ENCODE measurements around the gene NEMP2. TPM values are rescaled to one million over a fixed set of nuclear protein-coding genes. Genes with fewer than 3 reads are reported as not detected.

Gene NEMP2, protein sequence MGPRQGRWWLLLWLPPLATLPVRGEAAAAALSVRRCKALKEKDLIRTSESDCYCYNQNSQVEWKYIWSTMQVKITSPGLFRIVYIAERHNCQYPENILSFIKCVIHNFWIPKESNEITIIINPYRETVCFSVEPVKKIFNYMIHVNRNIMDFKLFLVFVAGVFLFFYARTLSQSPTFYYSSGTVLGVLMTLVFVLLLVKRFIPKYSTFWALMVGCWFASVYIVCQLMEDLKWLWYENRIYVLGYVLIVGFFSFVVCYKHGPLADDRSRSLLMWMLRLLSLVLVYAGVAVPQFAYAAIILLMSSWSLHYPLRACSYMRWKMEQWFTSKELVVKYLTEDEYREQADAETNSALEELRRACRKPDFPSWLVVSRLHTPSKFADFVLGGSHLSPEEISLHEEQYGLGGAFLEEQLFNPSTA
- 6.5 TPM for total RNA-seq
- long read RNA-seq, full-length matches to known transcripts: 4 of 6 reads
- long read RNA-seq, partial matches to known transcripts: 0 of 6 reads
- long read RNA-seq, other reads (novel, unspliced or antisense): 2 of 6 reads

DNA sequence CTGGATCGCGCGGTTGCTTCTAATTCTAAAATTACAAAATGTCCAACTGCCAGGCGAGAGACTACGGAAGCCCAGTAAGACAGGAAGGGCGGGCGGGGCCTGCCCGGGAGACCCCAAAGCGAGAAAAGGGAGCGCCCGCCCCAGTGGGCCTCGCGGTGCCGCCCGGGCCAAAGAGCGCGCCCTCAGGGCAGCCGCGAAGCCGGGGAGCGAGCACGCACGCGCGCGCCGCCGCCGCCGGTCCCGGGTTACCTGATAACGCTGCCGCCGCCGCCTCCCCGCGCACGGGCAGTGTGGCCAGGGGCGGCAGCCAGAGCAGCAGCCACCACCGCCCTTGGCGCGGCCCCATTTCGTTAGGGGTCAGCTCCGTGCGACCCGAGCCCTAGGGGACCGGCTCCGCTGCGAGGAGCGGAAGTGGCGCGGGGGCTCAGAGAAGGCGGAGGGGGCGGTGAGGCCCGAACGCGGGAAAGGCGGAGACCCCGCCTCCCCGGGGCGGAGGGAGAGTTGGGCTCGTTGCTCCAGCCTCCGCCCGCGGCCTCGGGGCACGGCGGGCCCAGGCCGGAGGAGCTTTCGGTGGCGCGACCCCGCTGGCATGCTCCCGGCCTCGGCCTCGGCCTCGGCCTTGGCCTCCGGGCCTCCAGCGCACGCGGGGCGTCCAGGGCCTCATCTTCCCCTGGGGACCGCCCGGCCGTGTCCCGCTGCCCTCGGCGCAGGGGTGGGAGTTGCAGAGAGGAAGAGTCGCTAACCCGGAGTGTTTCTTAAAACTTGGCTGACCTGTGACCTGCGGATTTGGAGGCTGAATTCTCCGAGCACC, at the start of gene NEMP2:
Gene NEMP2 (minus strand): TSS at position 413 of the 811 bp plus-strand sequence. CDS start 67 bp downstream, at position 346.
- peak; percentile 93 for DNase-seq (ENCODE audit: low spot score)

DNA sequence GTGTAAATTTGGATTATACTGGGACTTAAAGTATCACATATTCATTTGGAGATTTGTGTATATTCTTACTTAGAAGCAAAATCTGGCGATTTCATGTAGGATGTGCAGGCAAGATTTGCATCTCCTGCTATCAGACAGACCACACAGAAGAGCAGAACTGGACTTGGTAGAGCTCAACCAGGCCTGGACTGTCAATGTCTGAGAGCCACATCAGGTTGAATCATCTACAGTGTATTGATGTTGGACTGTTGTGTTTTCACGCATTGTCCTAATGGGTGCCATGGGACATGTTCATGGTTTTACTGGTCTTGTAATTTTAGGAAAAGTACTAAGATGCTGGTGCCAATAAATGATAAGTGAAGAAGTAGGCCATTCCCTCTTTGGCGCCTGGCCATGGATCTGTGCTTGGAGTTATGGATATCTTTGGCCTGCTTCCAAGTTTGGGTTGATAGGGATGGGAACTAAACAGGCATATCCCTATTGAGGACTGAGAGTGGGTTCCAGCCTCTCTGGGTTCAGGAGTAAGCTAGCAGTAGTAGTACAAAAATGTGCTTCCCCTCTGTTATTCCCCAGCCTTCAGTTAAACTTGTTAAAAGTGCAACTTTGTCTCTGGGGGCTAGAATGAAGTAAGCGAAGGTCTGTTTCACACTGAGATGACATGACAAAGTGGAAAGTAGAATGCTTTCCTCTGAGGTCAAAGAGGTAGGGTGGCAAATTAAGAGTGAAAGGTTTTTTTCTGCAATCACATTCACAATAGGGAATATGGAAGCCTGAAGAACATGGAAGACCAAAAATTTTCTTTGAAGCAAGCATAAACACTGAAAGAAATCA, 49.2 kb upstream of the NEMP2 start:
- DNase-seq (ENCODE audit: low spot score): no peak

DNA sequence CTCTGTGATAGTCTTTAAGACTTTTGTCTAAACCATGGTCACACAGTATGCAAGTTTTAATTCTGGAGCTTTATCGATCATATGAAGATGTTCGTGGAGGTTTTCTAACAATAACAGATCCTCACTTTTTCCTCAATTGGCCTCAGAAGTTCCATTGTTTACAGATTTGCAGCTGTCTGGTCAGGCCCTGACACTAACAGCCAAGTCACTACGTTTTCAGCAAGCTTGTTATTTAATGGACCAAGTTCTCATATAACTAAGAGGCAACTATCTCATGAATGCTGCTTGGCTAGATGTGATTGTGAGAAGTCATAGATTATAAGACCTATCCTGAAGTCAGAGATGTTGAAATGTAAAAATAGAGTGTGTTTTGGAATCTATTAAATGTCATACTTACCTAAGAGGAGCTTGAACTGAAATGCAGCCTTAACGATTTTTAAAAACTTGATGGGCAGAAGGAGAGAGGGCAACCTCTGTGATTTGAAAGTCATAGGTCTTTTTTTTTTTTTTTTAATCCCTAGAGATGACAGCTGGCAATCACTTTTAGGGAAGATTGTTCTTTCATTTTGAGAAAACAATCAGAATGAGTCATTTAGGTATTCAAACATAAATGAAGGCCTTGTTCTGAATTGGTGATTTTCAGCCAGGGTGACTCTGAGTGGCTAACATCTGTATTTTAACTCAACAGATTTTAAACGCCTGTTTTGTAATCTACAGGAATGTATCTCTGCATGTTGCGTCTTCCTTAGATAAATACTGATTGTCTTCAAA, 48.4 kb upstream of the NEMP2 start:
- DNase-seq (ENCODE audit: low spot score): no peak

DNA sequence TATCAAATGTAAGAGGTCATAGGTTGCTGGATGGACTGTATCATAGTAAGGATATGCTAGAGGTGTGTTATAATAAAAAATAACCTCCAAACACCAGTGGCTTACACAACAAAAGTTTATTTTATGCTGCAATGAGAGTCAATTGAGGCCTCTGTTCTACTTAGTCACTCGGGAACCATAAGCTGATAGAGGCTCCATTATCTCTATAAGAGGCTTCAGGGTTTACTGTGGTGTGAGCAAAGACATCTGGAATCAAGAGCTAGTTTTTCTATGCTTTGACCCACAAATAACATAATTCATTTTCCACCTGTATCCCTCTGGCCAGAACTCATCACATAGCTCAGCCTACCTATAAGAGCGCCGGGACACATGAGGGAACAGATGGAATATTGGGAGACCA, 47.5 kb upstream of the NEMP2 start:
- DNase-seq (ENCODE audit: low spot score): no peak

DNA sequence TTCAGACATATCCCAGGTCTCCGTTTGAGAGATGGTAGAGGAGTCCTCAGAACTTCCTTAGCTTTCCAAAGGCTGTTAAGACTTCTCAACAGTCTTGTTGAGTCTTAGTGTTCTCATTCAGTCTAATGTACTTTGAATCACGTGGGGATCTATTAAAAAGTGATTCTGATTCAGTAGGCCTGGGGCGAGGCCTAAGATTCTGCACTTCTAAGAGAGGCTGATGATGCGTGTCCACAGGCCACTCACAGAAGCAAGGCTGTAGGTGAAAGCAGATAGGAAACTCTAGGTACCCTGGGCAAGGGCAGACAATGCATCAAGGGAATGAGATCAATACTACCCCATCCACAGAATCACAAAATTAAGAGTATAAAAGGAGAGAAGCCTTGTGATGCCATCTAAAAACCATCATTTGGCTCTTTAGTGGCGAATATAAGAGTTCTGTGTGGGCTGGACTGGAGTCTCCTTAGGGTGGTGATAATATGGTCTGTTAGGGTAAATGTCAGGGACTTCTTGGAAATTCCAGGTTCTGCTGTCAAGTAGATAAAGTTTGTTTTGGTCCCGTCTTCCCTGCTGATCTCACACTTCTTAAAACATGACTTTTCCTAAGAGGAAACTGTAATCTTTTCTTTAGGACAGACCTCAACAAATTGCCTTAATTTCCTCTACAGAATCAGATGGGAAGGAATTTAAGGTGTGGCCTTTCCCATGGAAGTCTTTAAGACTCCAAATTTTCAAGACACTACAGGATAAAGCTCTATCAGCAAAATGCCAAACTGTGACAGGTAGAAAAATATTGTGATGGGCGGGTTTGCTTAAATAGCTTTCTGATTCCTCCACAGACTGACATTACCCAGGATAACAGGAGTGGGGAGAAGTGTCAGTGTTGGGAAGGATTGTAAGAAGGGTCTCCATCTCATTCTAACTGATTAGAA, 45.7 kb upstream of the NEMP2 start:
- no peak for DNase-seq (ENCODE audit: low spot score)

DNA sequence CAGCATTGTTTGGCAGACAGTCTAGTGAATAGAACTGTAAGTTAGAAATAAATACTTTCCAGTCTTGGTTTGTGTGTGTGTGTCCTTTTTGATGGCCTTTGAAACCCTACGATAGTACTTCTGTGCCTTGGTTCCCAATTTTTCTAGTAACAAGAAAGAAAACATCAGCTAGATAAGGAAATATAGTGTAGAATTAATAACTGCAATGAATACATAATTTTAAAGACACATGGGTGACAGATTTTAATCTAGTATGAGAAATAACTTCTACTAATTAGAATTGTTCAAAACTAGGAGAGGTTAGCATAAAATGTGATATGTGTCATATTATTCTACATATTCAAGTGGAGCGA, 44.5 kb upstream of the NEMP2 start:
- DNase-seq (ENCODE audit: low spot score): no peak

DNA sequence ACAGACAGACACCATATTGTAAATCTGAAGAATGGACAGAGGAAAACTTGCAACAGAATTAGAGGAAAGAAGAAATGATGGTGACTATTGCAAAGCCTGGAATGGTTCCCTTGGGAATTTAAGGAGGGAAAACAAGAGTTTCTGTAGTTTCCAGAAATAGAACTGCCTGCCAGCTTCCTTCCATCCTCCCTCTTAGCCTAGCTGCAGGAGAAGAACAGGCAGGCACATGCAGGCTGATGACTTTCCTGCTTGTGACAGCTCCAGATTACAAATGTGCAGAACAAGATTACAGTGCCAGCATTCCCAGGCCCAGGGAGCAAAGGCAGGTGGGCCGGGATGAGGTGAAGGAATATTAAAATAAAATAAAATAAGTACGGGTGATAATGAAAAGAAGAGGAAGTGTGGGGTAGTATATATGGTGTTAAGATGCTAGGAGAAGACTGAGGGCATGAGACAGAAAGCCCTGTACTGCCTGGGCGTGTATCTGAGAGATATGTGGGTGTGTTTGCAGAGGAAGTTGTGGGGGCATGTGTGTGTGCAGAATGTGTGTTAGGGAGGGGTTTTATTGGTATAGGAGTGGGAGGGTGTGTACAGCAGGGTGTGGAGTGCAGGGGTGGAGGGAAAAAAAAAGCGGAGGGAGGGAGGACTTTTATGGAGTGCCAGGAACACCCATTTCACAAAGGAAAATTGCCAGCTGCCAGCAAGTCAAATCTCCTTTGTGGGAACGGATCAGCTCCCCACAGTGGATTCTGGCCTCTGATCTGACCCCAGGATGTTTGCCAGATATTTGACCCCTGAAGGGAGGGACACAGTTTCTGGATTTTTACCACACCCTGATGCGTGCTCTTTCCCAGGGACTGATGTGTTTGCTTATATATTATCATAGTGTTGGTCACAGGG, 43.9 kb upstream of the NEMP2 start:
- no peak for DNase-seq (ENCODE audit: low spot score)

DNA sequence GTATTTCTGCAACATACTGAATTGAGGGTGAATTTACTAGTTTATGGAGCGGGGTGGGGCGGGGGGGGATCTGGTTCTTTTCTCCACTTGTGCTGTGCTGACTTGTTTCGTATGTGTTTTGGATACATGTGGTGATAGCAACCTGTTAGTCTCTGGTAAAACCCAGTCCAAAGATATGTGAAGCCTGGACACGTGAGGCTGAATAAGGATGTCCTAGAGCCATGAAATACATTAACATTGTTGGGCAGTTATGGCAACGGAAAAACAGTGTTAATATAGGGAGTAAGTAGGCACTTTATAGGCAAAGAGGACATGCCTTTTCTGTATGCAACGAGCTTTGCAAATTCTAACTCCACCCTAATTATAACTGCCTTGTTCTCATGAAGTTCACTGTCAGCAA, 42.1 kb upstream of the NEMP2 start:
- no peak for DNase-seq (ENCODE audit: low spot score)

DNA sequence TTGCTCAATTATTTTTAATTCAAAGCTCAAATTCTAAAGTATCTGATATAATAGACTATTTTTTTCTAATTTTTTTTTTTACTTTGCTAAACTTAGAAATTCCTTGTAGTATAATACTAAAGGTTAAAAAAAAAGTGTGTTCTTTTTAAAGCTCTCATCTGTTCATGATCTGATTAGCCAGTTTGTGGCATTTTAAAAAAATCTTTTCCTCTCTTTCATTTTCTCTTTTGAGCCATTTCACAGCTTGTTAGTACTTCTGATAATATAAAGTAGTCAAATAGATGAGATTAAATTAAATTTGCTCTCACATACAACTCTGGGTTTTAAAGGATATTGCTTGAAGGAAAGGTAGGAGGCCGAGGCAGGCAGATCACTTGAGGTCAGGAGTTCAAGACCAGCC, 40.7 kb upstream of the NEMP2 start:
- DNase-seq (ENCODE audit: low spot score): no peak

DNA sequence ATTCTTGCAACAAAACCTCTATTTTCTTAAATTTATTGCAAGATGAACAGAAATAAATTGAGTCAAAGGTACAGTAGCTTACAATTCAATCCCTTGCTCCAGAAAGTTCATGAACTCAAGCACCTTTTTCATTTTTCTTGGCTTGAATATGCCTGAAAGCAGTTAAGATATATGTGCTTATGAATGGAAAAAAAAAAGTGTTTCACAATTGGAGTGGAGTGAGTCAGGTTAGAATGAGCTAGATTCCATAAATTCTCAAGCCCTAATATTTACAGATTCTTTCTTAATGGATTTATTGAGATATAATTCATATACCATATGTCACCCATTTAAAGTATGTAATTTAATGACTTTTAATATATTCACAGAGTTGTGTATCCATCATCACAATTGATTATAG, 39.6 kb upstream of the NEMP2 start:
- no peak for DNase-seq (ENCODE audit: low spot score)

DNA sequence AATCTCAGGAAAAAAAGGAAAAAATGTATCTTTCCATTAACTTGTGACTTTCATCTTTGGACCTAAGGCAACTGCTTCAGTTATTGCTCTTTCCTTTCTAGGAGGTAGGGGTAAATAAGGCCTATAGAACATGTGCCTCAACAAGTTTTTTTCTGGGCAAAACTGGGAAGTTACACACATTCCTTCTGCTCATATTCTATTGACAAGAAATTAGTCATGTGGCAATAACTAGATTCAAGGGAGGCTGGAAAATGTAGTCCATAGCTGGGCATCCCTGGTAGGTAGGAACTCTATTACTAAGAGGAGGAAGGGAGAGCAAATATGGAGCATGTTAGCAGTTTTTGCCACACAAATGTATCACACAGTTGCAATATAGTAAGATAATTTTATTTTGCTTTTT, 37.7 kb upstream of the NEMP2 start:
- DNase-seq (ENCODE audit: low spot score): no peak

DNA sequence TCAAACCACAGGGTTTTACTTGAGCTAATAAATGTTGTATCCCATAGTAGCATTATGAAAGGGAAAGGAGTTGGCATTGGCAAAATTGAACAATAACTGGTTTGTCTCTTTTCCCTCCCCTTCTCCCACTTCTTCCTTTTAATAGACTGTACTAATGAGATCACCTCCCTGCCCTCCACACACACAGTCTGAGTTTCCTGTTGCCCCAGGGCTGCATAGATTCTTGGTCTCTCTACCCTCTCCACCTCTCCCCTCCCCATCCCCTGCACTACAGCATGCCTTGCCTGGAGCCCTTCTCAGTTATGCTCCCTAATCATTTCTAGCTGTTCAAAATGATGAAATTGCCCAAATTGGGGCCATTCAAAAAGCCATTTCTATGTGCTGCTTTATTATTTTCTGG, 37.2 kb upstream of the NEMP2 start:
- DNase-seq (ENCODE audit: low spot score): no peak

DNA sequence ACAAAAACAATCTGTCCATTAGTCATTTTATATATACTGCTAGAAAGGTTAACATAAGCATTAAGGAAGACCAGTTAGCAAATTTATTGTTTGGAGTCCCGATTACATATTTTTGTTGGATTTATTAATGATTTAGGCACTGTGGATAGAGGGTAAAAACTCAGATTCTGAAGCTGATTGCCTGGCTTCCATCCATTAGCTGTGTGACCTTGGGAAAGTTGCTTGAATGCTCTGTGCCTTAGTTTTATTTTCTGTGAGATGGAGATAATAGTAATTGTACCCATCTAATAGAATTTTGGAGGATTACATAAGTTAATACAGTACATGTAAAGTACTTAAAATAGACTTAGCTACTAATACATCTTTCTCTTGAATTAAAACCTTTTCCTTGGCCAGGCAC, 36.3 kb upstream of the NEMP2 start:
- no peak for DNase-seq (ENCODE audit: low spot score)

DNA sequence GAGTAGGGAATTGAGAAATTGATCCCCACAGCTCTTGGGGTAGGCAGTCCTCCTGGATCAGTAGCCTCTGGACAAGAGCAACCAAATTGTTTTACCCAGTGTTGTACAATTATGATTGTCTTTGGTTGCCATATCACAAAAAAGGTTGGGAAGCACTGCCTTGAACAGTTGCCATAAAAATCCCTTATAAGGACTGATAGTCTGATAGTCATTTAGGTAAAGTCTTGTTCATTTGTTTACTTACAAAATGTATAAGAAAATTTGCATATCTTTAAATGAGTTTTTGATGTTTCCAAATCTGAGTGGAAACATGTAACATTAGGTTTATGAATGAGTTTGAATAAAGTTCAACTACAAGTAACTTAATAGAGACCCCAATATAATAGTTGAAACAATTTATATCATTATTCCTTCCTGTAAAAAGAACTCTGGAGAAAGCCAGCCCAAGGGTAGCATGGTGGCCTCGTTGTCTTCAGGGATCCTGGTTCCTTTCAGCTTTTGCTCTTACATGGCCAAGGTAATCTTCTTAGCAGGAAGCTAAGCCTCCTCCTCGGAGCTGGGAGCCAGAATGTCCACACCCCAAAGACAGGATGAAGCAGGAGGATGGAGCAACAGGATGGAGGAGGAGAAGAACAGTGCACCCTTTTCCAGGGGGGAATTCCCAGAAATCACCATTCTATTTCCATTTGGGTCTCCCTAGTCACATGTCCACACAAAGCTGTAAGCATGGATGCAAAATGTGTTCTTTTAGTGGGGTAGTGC, 35.7 kb upstream of the NEMP2 start:
- no peak for DNase-seq (ENCODE audit: low spot score)

DNA sequence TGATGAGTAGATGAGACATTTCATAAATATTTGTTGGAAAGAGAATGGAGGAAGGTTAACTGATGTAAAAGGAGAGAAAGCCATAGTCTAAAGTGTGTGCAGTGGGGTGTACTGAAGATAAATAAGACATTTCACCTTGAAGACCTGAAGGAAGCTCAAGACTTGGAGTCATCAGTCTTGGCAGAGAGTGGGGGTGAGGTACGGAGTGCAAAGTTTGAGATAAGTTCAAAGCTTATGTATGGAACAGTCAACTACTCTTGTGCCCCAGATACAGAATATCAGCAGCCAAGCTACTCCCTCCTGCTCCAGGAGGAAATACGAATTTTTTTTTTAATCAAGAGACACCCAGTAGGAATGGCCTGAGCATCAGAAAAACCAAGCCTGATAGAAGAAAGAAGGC, 30.3 kb upstream of the NEMP2 start:
- no peak for DNase-seq (ENCODE audit: low spot score)

DNA sequence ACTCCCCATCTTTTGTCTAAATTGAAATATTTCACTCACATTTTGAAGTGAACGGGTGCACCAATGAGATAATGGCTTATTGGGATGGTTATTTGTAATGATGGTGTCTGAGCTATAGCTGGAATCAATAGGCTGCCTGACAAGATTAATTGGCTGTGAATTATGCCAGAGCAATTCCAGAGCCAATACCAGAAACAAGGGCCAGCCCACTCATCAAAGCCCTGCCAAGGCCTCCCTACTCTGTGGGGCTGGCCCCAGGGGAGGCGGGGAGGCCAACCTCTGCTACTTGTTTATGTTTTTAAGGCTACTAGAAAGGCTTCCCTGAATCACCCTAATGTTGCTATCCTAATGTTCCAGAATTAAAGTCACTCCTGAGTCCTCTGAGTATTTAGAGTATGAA, 29.1 kb upstream of the NEMP2 start:
- no peak for DNase-seq (ENCODE audit: low spot score)

DNA sequence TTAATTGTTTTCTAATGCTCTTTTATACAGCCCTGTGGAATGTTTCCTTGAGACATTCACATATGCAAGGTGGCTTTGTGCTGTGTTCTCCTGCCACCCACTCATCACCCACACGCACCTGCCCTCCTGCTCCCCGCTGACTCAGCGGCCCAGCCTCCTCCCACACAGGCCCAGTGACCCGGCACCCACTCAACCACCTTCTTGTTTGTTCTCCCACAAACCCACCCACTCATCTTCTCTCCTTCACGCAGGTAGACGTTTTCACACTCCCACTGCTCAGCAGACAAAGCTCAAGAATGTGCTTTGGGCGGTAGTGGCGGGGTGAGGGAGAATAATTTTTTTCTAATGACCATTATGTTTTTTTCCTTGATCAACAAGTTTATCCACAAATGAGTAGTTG, 28.6 kb upstream of the NEMP2 start:
- no peak for DNase-seq (ENCODE audit: low spot score)

DNA sequence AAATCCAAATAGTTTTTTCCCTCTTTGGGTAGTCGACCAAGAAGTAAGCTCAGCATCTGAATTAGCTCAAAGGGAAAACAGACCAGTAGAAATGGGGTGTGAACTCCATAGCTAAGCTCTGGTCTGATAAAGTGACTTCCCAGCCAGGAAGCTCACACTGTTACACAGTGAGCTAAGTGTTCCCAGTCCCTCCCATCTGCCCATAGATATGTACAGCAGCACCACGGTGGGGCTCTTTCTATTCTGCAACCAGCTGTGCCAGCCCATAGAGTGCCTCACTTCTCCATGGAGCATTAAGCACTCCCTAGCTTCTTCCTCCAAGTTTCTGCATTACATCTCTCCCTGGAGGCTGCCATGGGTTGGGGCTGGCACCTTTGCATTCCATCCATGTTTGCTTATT, 27.6 kb upstream of the NEMP2 start:
- DNase-seq (ENCODE audit: low spot score): no peak
